Hematopoietic multipotent progenitor cell treated with erythropoietin and hydrocortisone succinate and interleukin-3 and kit ligand, for 4 days (in vitro differentiated cells): ENCODE measurements around the gene DBF4.
"Not testable (repeated sequence)": the region's sequence is repeated elsewhere in the genome, so short reads cannot be mapped to it uniquely, and the experiment has no call there.

ENCODE experiments used
- DNase-seq: peaks from one replicate; pipeline ENCODE4 v3.0.0-alpha.2; 2015

DBF4 gene

GRCh38 chr7:87876040-87876868 lies at the start of gene DBF4, which contains the start of gene SLC25A40:
TSS of gene DBF4 (plus strand) at chr7:87876493. CDS start at chr7:87876733, 240 bp downstream.
TSS of gene SLC25A40 (minus strand) at chr7:87876360. CDS start at chr7:87858727, 17,633 bp downstream.
- peak; percentile 98 for DNase-seq

GRCh38 chr7:87828383-87828782 lies 47.9 kb upstream of the DBF4 start:
- DNase-seq = not testable (repeated sequence)

- DNase-seq = no peak
Measured at GRCh38 chr7:87831097-87831496, 45.2 kb upstream of the DBF4 start.

GRCh38 chr7:87833130-87833529 lies 43.2 kb upstream of the DBF4 start:
- DNase-seq = no peak

GRCh38 chr7:87837597-87837996 lies 38.7 kb upstream of the DBF4 start:
- DNase-seq = no peak

- no peak for DNase-seq
Measured at GRCh38 chr7:87850836-87851593, 25.3 kb upstream of the DBF4 start.

- DNase-seq = no peak
Measured at GRCh38 chr7:87852306-87852705, 24.0 kb upstream of the DBF4 start.

GRCh38 chr7:87853237-87853864 lies 22.9 kb upstream of the DBF4 start:
- DNase-seq = peak; percentile 58

GRCh38 chr7:87858417-87859100 lies 17.7 kb upstream of the DBF4 start:
- no peak for DNase-seq

- no peak for DNase-seq
Measured at GRCh38 chr7:87866089-87866488, 10.2 kb upstream of the DBF4 start.

- not testable (repeated sequence) for DNase-seq
Measured at GRCh38 chr7:87866533-87866932, 9.8 kb upstream of the DBF4 start.

- no peak for DNase-seq
Measured at GRCh38 chr7:87870471-87870870, 5.8 kb upstream of the DBF4 start.

GRCh38 chr7:87872346-87872745 lies 3.9 kb upstream of the DBF4 start:
- DNase-seq = no peak

GRCh38 chr7:87873328-87873727 lies 3.0 kb upstream of the DBF4 start:
- not testable (repeated sequence) for DNase-seq

GRCh38 chr7:87874066-87874465 lies 2.2 kb upstream of the DBF4 start:
- peak; percentile 78 for DNase-seq

GRCh38 chr7:87875151-87876039 lies 898 bp upstream of the DBF4 start:
- DNase-seq = no peak

- peak; percentile 82 for DNase-seq
Measured at GRCh38 chr7:87876869-87877234, 559 bp downstream of the DBF4 start.

- no peak for DNase-seq
Measured at GRCh38 chr7:87877366-87878040, 1.2 kb downstream of the DBF4 start.

- DNase-seq = no peak
Measured at GRCh38 chr7:87878208-87878735, 2.0 kb downstream of the DBF4 start.

- DNase-seq = no peak
Measured at GRCh38 chr7:87882151-87882937, 6.1 kb downstream of the DBF4 start.
